Measurements from ENCODE around the gene TMBIM4. TPM values are rescaled to one million over a fixed set of nuclear protein-coding genes. Genes with fewer than 3 reads are reported as not detected.

Gene TMBIM4
- total RNA-seq, 1 experiment from 2014 or later: 51.1 TPM

DNA sequence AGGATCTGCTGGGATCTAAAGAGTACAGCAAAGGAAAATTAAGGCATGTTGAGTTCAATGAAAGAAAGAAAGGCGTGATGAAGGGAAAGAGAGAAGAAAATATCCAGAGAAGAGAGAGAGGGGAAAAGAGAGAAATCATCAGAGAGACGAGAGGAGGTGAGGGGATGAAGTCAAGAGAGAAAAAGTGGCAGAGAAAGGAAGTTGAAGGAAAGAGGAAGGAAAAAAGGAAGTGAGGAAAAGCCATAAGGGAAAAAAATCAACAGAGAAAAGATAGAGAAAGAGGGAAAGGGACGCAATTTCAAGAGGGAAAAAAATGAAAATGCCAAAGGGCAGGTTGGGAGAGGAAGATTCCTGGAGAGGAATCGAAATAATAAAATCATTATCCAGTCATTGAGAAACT lies 79.6 kb downstream of the TMBIM4 start:
- DNase-seq (ENCODE audit: low read depth, low spot score) (no peak), ATAC-seq (no peak)
- Histone ChIP-seq H3K9me3 (ENCODE audit: control insufficient read depth in 1 of 2, insufficient read depth in 1 of 2, low read depth in 1 of 2, low read length in 2 of 2) (no peaks in the 10 kb centered on the region), H3K27ac (ENCODE audit: low read depth, low read length) (no peak overlapping the region), H3K4me3 (replicated peaks in 1 of 2; ENCODE audit: low read depth in 1 of 2, low read length in 2 of 2) (no peak overlapping the region), H4K20me1 (ENCODE audit: insufficient read depth) (no peaks in the 10 kb centered on the region), H3K4me2 (ENCODE audit: low read length) (no peak overlapping the region), H3K9me2 (ENCODE audit: insufficient read depth) (no peaks in the 10 kb centered on the region), H3K4me1 (ENCODE audit: control insufficient read depth in 1 of 2, insufficient read depth in 2 of 2, low read length in 2 of 2) (peaks cover 0 to 19% of the 10 kb centered on the region in 2 experiments; a peak in 1 of 4 replicates), H3K79me2 (ENCODE audit: insufficient read depth, low read length) (no peaks in the 10 kb centered on the region), H3K9ac (ENCODE audit: low read length) (no peak overlapping the region), H2AFZ (ENCODE audit: low read depth, low read length, poor library complexity, severe bottlenecking) (no peak overlapping the region), H3K36me3 (ENCODE audit: control insufficient read depth in 1 of 2, insufficient read depth in 2 of 2, low read length in 2 of 2) (no peaks in the 10 kb centered on the region), H3K27me3 (ENCODE audit: insufficient read depth, low read length) (no peaks in the 10 kb centered on the region)
- ChIA-PET RAD21 (ENCODE audit: low non-redundant PET in 1 of 2, low total read pairs in 2 of 2, uncharacterized antibody in 2 of 2, unreplicated experiment in 2 of 2) (no interaction called here), POLR2A (no interaction called here), CTCF (interaction anchor here (1.0 to 1.2 kb wide), 3 partner anchors 15 to 789 kb away, joined by 3 read pairs; no protein-coding TSS in a partner anchor)
- TF ChIP-seq YY1 (IDR thresholded peaks at IDR 0.05; ENCODE audit: extremely low read depth, insufficient replicate concordance, low read depth, low read length) (no peak), FOSL1 (IDR thresholded peaks at IDR 0.05; ENCODE audit: low read depth) (no peak), JUND (IDR thresholded peaks at IDR 0.05) (no peak), EGR1 (IDR thresholded peaks at IDR 0.05; ENCODE audit: low read depth) (no peak), EZH2 (IDR thresholded peaks at IDR 0.05) (no peak), CBX3 (IDR thresholded peaks at IDR 0.05; ENCODE audit: low read depth) (no peak), ZFX (IDR thresholded peaks at IDR 0.05) (no peak)
- TF ChIP-seq, protein P1, sequence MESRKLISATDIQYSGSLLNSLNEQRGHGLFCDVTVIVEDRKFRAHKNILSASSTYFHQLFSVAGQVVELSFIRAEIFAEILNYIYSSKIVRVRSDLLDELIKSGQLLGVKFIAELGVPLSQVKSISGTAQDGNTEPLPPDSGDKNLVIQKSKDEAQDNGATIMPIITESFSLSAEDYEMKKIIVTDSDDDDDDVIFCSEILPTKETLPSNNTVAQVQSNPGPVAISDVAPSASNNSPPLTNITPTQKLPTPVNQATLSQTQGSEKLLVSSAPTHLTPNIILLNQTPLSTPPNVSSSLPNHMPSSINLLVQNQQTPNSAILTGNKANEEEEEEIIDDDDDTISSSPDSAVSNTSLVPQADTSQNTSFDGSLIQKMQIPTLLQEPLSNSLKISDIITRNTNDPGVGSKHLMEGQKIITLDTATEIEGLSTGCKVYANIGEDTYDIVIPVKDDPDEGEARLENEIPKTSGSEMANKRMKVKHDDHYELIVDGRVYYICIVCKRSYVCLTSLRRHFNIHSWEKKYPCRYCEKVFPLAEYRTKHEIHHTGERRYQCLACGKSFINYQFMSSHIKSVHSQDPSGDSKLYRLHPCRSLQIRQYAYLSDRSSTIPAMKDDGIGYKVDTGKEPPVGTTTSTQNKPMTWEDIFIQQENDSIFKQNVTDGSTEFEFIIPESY (IDR thresholded peaks at IDR 0.05; ENCODE audit: extremely low read depth, insufficient replicate concordance, low read length): no peak
- TF ChIP-seq, protein P2, sequence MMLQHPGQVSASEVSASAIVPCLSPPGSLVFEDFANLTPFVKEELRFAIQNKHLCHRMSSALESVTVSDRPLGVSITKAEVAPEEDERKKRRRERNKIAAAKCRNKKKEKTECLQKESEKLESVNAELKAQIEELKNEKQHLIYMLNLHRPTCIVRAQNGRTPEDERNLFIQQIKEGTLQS (IDR thresholded peaks at IDR 0.05): no peak
- no TSS peak for BruUV-seq (replicated peaks)
- intact Hi-C loops (cut with micrococcal nuclease): no loop called here
